Adrenal gland (tissue), 12 donors: Measurements from ENCODE around the gene KRTAP26-1. TPM values are rescaled to one million over a fixed set of nuclear protein-coding genes. Genes with fewer than 3 reads are reported as not detected.

Experiments
- DNase-seq, 7 donors: peaks; one replicate each; pipeline ENCODE4 v3.0.0-alpha.2; 2019 to 2020
- H3K27ac ChIP-seq, 5 donors: fragments of 200-600 bp; sonication (generic) in 4 of 5; 1 replicate in 3 of 5; 2 replicates in 2 of 5; pipeline versions ENCODE4 v1.5.1 to v1.8.0; 2016 to 2020; ENCODE audit warnings: mild to moderate bottlenecking in 1 of 5
- H3K27me3 ChIP-seq: fragments of 200-600 bp; 2 replicates; pipeline ENCODE4 v1.8.0; 2021
- H3K36me3 ChIP-seq, 2 donors: fragments of 200-600 bp; replicated peaks in 1 of 2; 1 replicate in 1 of 2; 2 replicates in 1 of 2; pipeline versions ENCODE4 v1.5.1 to v1.8.0; 2018 to 2022
- H3K4me1 ChIP-seq, 2 donors: fragments of 200-600 bp; replicated peaks in 1 of 2; 1 replicate in 1 of 2; 2 replicates in 1 of 2; pipeline versions ENCODE4 v1.5.1 to v1.8.0; 2018 to 2021
- H3K4me3 ChIP-seq, 4 donors: fragments of 200-600 bp; sonication (generic) in 3 of 4; one replicate each; pipeline ENCODE4 v1.5.1; 2016 to 2018
- H3K9me3 ChIP-seq, 3 donors: fragments of 200-600 bp; sonication (generic) in 1 of 3; replicated peaks in 1 of 3; 1 replicate in 2 of 3; 2 replicates in 1 of 3; pipeline versions ENCODE4 v1.5.1 to v1.8.0; 2016 to 2021
- CTCF ChIP-seq, 6 experiments: fragments of 450-650 bp in 4 of 6; fragments of 200-600 bp in 2 of 6; sonication (generic) in 1 of 6; IDR thresholded peaks; 1 replicate in 5 of 6; 2 replicates in 1 of 6; pipeline versions ENCODE4 v1.5.1 to v1.8.0; 2016 to 2021; ENCODE audit warnings: antibody characterized with exemption in 6 of 6, mild to moderate bottlenecking in 2 of 6, moderate library complexity in 1 of 6
- POLR2A ChIP-seq, 2 donors: fragments of 450-650 bp; IDR thresholded peaks; one replicate each; pipeline ENCODE4 v1.6.1; 2017; ENCODE audit warnings: antibody characterized with exemption in 2 of 2, mild to moderate bottlenecking in 2 of 2, moderate library complexity in 1 of 2
- WGBS, 4 donors: extraction: QIAGEN DNeasy Blood & Tissue Kit in 2 of 4; methylation state at CpG; one replicate each; pipeline versions ENCODE4 v1.1.5 to v1.1.7; 2013 to 2017; 5-methylcytosine and 5-hydroxymethylcytosine counted together
- intact Hi-C, 2 donors: fragments of 100-400 bp; cut with DNase I; formaldehyde crosslinking; loops; one replicate each; pipeline versions ENCODE4 v1.14.1 to v1.15.0; 2022 to 2023
- polyA plus RNA-seq, 3 donors: library from polyadenylated mRNA; stranded (reverse); fragments of 200-250 nt in 2 of 3; fragments of 350-450 nt in 1 of 3; fragmentation: Illumina TruSeq in 1 of 3; extraction: RNeasy Lipid Tissue Mini Kit (QIAGEN cat#74804) in 1 of 3; gene quantifications; one replicate each; pipeline ENCODE4 v1.2.3, GENCODE V29; 2013 to 2014
- total RNA-seq, 9 donors: library from RNA; depleted of rRNA in 4 of 9; stranded (reverse); fragments of >200 nt in 4 of 9; fragments of 120-200 nt in 1 of 9; fragmentation: NEBNext Ultra II Directional in 1 of 9; extraction: Animal tissue kit (Norgen Biotek cat#: 25700) in 1 of 9; gene quantifications; one replicate each; pipeline versions ENCODE4 v1.1.0 to v1.2.4, GENCODE V29; 2013 to 2023
- donor health status: healthy with polysubstance abuse.
- donor health status: Bipolar disorder and iron deficiency.
- donor health status: DM: yes; HTN: yes; CAD: no.
- donor health status: DM: no; HTN: no; CAD: no.
- donor health status: DM: no; HTN: no; CAD: no.
- donor health status: DM: yes; HTN: yes; CAD: no.

Gene KRTAP26-1
- total and polyA plus RNA-seq, 12 donors = not detected

GRCh38 chr21:30315701-30316100 lies 4.4 kb downstream of the KRTAP26-1 start:
- Histone ChIP-seq H3K27ac (no peak overlapping the region), H3K36me3 (no peaks in the 10 kb centered on the region), H3K4me1 (no peaks in the 10 kb centered on the region), H3K27me3 (no peaks in the 10 kb centered on the region), H3K4me3 (no peak overlapping the region), H3K9me3 (no peaks in the 10 kb centered on the region)
- no peak for DNase-seq
- no peak for TF ChIP-seq POLR2A (IDR thresholded peaks at IDR 0.05)
- TF ChIP-seq CTCF (IDR thresholded peaks at IDR 0.05) = no peak
- intact Hi-C loops = no loop called here
- 73 to 86% (median 79%) methylated on average over 2 of the region's 2 CpGs for WGBS, 4 donors

GRCh38 chr21:30306884-30307283 lies 13.2 kb downstream of the KRTAP26-1 start:
- no peak overlapping the region for H3K27ac ChIP-seq
- DNase-seq = no peak
- intact Hi-C loops = no loop called here
- no peaks in the 10 kb centered on the region for H3K36me3 ChIP-seq
- no peaks in the 10 kb centered on the region for H3K27me3 ChIP-seq
- 60 to 71% (median 63%) methylated on average over 2 of the region's 2 CpGs for WGBS, 4 donors
- no peak for TF ChIP-seq CTCF (IDR thresholded peaks at IDR 0.05)
- no peak for TF ChIP-seq POLR2A (IDR thresholded peaks at IDR 0.05)
- no peaks in the 10 kb centered on the region for H3K4me1 ChIP-seq
- no peak overlapping the region for H3K4me3 ChIP-seq
- no peaks in the 10 kb centered on the region for H3K9me3 ChIP-seq

GRCh38 chr21:30305136-30305535 lies 15.0 kb downstream of the KRTAP26-1 start:
- no peaks in the 10 kb centered on the region for H3K4me1 ChIP-seq
- no peaks in the 10 kb centered on the region for H3K9me3 ChIP-seq
- no peak overlapping the region for H3K4me3 ChIP-seq
- WGBS, 4 donors = 49 to 59% (median 51%) methylated on average over 1 of the region's 1 CpG
- intact Hi-C loops = no loop called here
- no peaks in the 10 kb centered on the region for H3K36me3 ChIP-seq
- no peak for DNase-seq
- TF ChIP-seq POLR2A (IDR thresholded peaks at IDR 0.05) (no peak), CTCF (IDR thresholded peaks at IDR 0.05) (no peak)
- H3K27ac ChIP-seq = no peak overlapping the region
- H3K27me3 ChIP-seq = no peaks in the 10 kb centered on the region

- DNase-seq = no peak
- 76 to 90% (median 84%) methylated on average over 2 of the region's 2 CpGs for WGBS, 4 donors
- no peaks in the 10 kb centered on the region for H3K9me3 ChIP-seq
- intact Hi-C loops = no loop called here
- H3K27me3 ChIP-seq = no peaks in the 10 kb centered on the region
- no peaks in the 10 kb centered on the region for H3K4me1 ChIP-seq
- H3K27ac ChIP-seq = no peak within 1 kb of the TSS
- no peaks in the 10 kb centered on the region for H3K36me3 ChIP-seq
- no peak for TF ChIP-seq POLR2A (IDR thresholded peaks at IDR 0.05)
- no peak for TF ChIP-seq CTCF (IDR thresholded peaks at IDR 0.05)
- no peak within 1 kb of the TSS for H3K4me3 ChIP-seq
Measured at GRCh38 chr21:30289215-30289614, 30.9 kb downstream of the KRTAP26-1 start, which contains the start of gene KRTAP25-1. TSS of gene KRTAP25-1 (minus strand) at chr21:30289514. CDS start at chr21:30289490, 24 bp downstream.
